Activated CD4-positive, alpha-beta memory T cell treated with anti-CD3 and anti-CD28 coated beads, Interleukin-2, amount 10 ng/mL, durations not matched to agents 7 days and 5 days (primary cell): ENCODE measurements around the gene CDH4. TPM values are rescaled to one million over a fixed set of nuclear protein-coding genes. Genes with fewer than 3 reads are reported as not detected.

Source experiments
- CTCF ChIA-PET: fragments of 350-600 bp; sonication (Branson Sonifier 250); formaldehyde crosslinking; loops from one replicate; lab custom pipeline; 2021; ENCODE audit warnings: antibody characterized with exemption, inconsistent platforms; lab: Charles Lee
- POLR2A ChIA-PET: fragments of 350-600 bp; sonication (Branson Sonifier 250); formaldehyde crosslinking; loops from one replicate; lab custom pipeline; 2021; ENCODE audit warnings: antibody characterized with exemption; lab: Charles Lee
- DNase-seq: peaks from one replicate; pipeline ENCODE4 v3.0.0-alpha.2; 2020
- H3K27ac Mint-ChIP-seq: one replicate; pipeline ENCODE4 v1.8.0; 2021; ENCODE audit warnings: mild to moderate bottlenecking, mixed read lengths
- H3K27me3 Mint-ChIP-seq: one replicate; pipeline ENCODE4 v1.8.0; 2021; ENCODE audit warnings: mixed read lengths
- H3K36me3 Mint-ChIP-seq: one replicate; pipeline ENCODE4 v1.8.0; 2021; ENCODE audit warnings: low read depth, mixed read lengths
- H3K4me1 Mint-ChIP-seq: one replicate; pipeline ENCODE4 v1.8.0; 2021; ENCODE audit warnings: mixed read lengths
- H3K4me3 Mint-ChIP-seq: one replicate; pipeline ENCODE4 v1.8.0; 2021; ENCODE audit warnings: mild to moderate bottlenecking, mixed read lengths
- H3K9me3 Mint-ChIP-seq: one replicate; pipeline ENCODE4 v1.8.0; 2021; ENCODE audit warnings: mixed read lengths
- total RNA-seq, 2 experiments: library from RNA; stranded (reverse); gene quantifications; one replicate each; pipeline ENCODE4 v1.2.3, GENCODE V29; 2021

Gene CDH4
- total RNA-seq, 2 experiments from 2014 or later = 0.15 to 0.20 TPM

GRCh38 chr20:61601853-61602252 lies 349.8 kb downstream of the CDH4 start:
- no peaks in the 10 kb centered on the region for H3K27me3 Mint-ChIP-seq
- H3K9me3 Mint-ChIP-seq = peaks cover 9% of the 10 kb centered on the region
- no peak overlapping the region for H3K4me3 Mint-ChIP-seq
- no peaks in the 10 kb centered on the region for H3K36me3 Mint-ChIP-seq
- ChIA-PET CTCF (no interaction called here), POLR2A (no interaction called here)
- H3K4me1 Mint-ChIP-seq = no peaks in the 10 kb centered on the region
- DNase-seq = no peak
- H3K27ac Mint-ChIP-seq = no peak overlapping the region

GRCh38 chr20:61603715-61604114 lies 351.7 kb downstream of the CDH4 start:
- CTCF ChIA-PET = no interaction called here
- DNase-seq = no peak
- H3K9me3 Mint-ChIP-seq = peaks cover 8% of the 10 kb centered on the region
- no peaks in the 10 kb centered on the region for H3K36me3 Mint-ChIP-seq
- no peak overlapping the region for H3K27ac Mint-ChIP-seq
- POLR2A ChIA-PET = no interaction called here
- no peaks in the 10 kb centered on the region for H3K27me3 Mint-ChIP-seq
- no peaks in the 10 kb centered on the region for H3K4me1 Mint-ChIP-seq
- H3K4me3 Mint-ChIP-seq = no peak overlapping the region

- Mint-ChIP-seq H3K27me3 (no peaks in the 10 kb centered on the region), H3K36me3 (no peaks in the 10 kb centered on the region), H3K4me3 (no peak overlapping the region), H3K4me1 (no peaks in the 10 kb centered on the region), H3K27ac (no peak overlapping the region), H3K9me3 (peaks cover 8% of the 10 kb centered on the region)
- ChIA-PET CTCF (no interaction called here), POLR2A (no interaction called here)
- DNase-seq = no peak
Observed at GRCh38 chr20:61604549-61604948, 352.5 kb downstream of the CDH4 start.

GRCh38 chr20:61605283-61605682 lies 353.2 kb downstream of the CDH4 start:
- no peak for DNase-seq
- Mint-ChIP-seq H3K4me3 (no peak overlapping the region), H3K27ac (no peak overlapping the region), H3K9me3 (peaks cover 8% of the 10 kb centered on the region), H3K27me3 (no peaks in the 10 kb centered on the region), H3K36me3 (no peaks in the 10 kb centered on the region), H3K4me1 (no peaks in the 10 kb centered on the region)
- ChIA-PET POLR2A (no interaction called here), CTCF (no interaction called here)

- no peak overlapping the region for H3K4me3 Mint-ChIP-seq
- H3K27me3 Mint-ChIP-seq = no peaks in the 10 kb centered on the region
- H3K9me3 Mint-ChIP-seq = peaks cover 8% of the 10 kb centered on the region
- POLR2A ChIA-PET = no interaction called here
- no peak for DNase-seq
- H3K4me1 Mint-ChIP-seq = no peaks in the 10 kb centered on the region
- no peaks in the 10 kb centered on the region for H3K36me3 Mint-ChIP-seq
- H3K27ac Mint-ChIP-seq = no peak overlapping the region
- CTCF ChIA-PET = no interaction called here
Observed at GRCh38 chr20:61605862-61606557, 353.9 kb downstream of the CDH4 start.

GRCh38 chr20:61608275-61609085 lies 356.4 kb downstream of the CDH4 start:
- DNase-seq = no peak
- H3K4me1 Mint-ChIP-seq = no peaks in the 10 kb centered on the region
- no peaks in the 10 kb centered on the region for H3K27me3 Mint-ChIP-seq
- no peaks in the 10 kb centered on the region for H3K36me3 Mint-ChIP-seq
- peaks cover 4% of the 10 kb centered on the region for H3K9me3 Mint-ChIP-seq
- H3K27ac Mint-ChIP-seq = no peak overlapping the region
- H3K4me3 Mint-ChIP-seq = no peak overlapping the region
- POLR2A ChIA-PET = no interaction called here
- CTCF ChIA-PET = no interaction called here

- ChIA-PET POLR2A (no interaction called here), CTCF (no interaction called here)
- H3K27me3 Mint-ChIP-seq = no peaks in the 10 kb centered on the region
- peaks cover 3% of the 10 kb centered on the region for H3K9me3 Mint-ChIP-seq
- no peak for DNase-seq
- no peak overlapping the region for H3K27ac Mint-ChIP-seq
- no peaks in the 10 kb centered on the region for H3K4me1 Mint-ChIP-seq
- no peaks in the 10 kb centered on the region for H3K36me3 Mint-ChIP-seq
- no peak overlapping the region for H3K4me3 Mint-ChIP-seq
Observed at GRCh38 chr20:61609461-61609860, 357.4 kb downstream of the CDH4 start.

GRCh38 chr20:61611401-61612180 lies 359.5 kb downstream of the CDH4 start:
- Mint-ChIP-seq H3K9me3 (no peaks in the 10 kb centered on the region), H3K27ac (no peak overlapping the region), H3K4me1 (no peaks in the 10 kb centered on the region), H3K36me3 (no peaks in the 10 kb centered on the region), H3K27me3 (no peaks in the 10 kb centered on the region), H3K4me3 (no peak overlapping the region)
- CTCF ChIA-PET = no interaction called here
- DNase-seq = no peak
- POLR2A ChIA-PET = no interaction called here

- DNase-seq = no peak
- Mint-ChIP-seq H3K4me1 (no peaks in the 10 kb centered on the region), H3K4me3 (no peak overlapping the region), H3K9me3 (no peaks in the 10 kb centered on the region), H3K36me3 (no peaks in the 10 kb centered on the region), H3K27me3 (no peaks in the 10 kb centered on the region), H3K27ac (no peak overlapping the region)
- ChIA-PET POLR2A (no interaction called here), CTCF (no interaction called here)
Observed at GRCh38 chr20:61613917-61614705, 362.1 kb downstream of the CDH4 start.

- Mint-ChIP-seq H3K36me3 (no peaks in the 10 kb centered on the region), H3K4me3 (no peak overlapping the region), H3K9me3 (no peaks in the 10 kb centered on the region), H3K27ac (no peak overlapping the region), H3K4me1 (no peaks in the 10 kb centered on the region), H3K27me3 (no peaks in the 10 kb centered on the region)
- CTCF ChIA-PET = no interaction called here
- DNase-seq = no peak
- POLR2A ChIA-PET = no interaction called here
Observed at GRCh38 chr20:61614706-61615100, 362.6 kb downstream of the CDH4 start.

- H3K9me3 Mint-ChIP-seq = no peaks in the 10 kb centered on the region
- no peak overlapping the region for H3K27ac Mint-ChIP-seq
- ChIA-PET CTCF (no interaction called here), POLR2A (no interaction called here)
- H3K4me3 Mint-ChIP-seq = no peak overlapping the region
- H3K4me1 Mint-ChIP-seq = no peaks in the 10 kb centered on the region
- no peaks in the 10 kb centered on the region for H3K27me3 Mint-ChIP-seq
- no peak for DNase-seq
- no peaks in the 10 kb centered on the region for H3K36me3 Mint-ChIP-seq
Observed at GRCh38 chr20:61615806-61616205, 363.7 kb downstream of the CDH4 start.

GRCh38 chr20:61619751-61620150 lies 367.7 kb downstream of the CDH4 start:
- ChIA-PET CTCF (no interaction called here), POLR2A (no interaction called here)
- Mint-ChIP-seq H3K27ac (no peak overlapping the region), H3K9me3 (no peaks in the 10 kb centered on the region), H3K27me3 (no peaks in the 10 kb centered on the region), H3K36me3 (no peaks in the 10 kb centered on the region), H3K4me1 (no peaks in the 10 kb centered on the region), H3K4me3 (no peak overlapping the region)
- DNase-seq = no peak

- H3K4me3 Mint-ChIP-seq = no peak overlapping the region
- POLR2A ChIA-PET = no interaction called here
Observed at GRCh38 chr20:61620174-61620573, 368.1 kb downstream of the CDH4 start.

More at GRCh38 chr20:61620174-61620573, 368.1 kb downstream of the CDH4 start:
- CTCF ChIA-PET = no interaction called here
- no peaks in the 10 kb centered on the region for H3K4me1 Mint-ChIP-seq
- no peaks in the 10 kb centered on the region for H3K27me3 Mint-ChIP-seq
- DNase-seq = no peak
- H3K27ac Mint-ChIP-seq = no peak overlapping the region
- no peaks in the 10 kb centered on the region for H3K9me3 Mint-ChIP-seq
- no peaks in the 10 kb centered on the region for H3K36me3 Mint-ChIP-seq
